ENCODE results near the gene NTHL1. TPM values are rescaled to one million over a fixed set of nuclear protein-coding genes. Genes with fewer than 3 reads are reported as not detected.

NTHL1 gene
- total and polyA plus RNA-seq, 9 of the 15 experiments (the other 6 are each of a cell fraction or from before 2014, with no cell fraction given): 1.1 to 58.8 (median 17.6) TPM

- no peak for TF ChIP-seq VEZF1 (CRISPR knock-in tag; IDR thresholded peaks at IDR 0.05)
- 0 out of 4 replicates have a peak, but pooled peaks of 1 of the 2 experiments have one; percentile 68 for TF ChIP-seq SIN3A (IDR thresholded peaks at IDR 0.05; ENCODE audit: borderline replicate concordance in 2 of 2, control insufficient read depth in 1 of 2, low read depth in 2 of 2, low read length in 2 of 2)
- TF ChIP-seq, protein P1, sequence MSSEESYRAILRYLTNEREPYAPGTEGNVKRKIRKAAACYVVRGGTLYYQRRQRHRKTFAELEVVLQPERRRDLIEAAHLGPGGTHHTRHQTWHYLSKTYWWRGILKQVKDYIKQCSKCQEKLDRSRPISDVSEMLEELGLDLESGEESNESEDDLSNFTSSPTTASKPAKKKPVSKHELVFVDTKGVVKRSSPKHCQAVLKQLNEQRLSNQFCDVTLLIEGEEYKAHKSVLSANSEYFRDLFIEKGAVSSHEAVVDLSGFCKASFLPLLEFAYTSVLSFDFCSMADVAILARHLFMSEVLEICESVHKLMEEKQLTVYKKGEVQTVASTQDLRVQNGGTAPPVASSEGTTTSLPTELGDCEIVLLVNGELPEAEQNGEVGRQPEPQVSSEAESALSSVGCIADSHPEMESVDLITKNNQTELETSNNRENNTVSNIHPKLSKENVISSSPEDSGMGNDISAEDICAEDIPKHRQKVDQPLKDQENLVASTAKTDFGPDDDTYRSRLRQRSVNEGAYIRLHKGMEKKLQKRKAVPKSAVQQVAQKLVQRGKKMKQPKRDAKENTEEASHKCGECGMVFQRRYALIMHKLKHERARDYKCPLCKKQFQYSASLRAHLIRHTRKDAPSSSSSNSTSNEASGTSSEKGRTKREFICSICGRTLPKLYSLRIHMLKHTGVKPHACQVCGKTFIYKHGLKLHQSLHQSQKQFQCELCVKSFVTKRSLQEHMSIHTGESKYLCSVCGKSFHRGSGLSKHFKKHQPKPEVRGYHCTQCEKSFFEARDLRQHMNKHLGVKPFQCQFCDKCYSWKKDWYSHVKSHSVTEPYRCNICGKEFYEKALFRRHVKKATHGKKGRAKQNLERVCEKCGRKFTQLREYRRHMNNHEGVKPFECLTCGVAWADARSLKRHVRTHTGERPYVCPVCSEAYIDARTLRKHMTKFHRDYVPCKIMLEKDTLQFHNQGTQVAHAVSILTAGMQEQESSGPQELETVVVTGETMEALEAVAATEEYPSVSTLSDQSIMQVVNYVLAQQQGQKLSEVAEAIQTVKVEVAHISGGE (CRISPR knock-in tag; IDR thresholded peaks at IDR 0.05): peak in 1 of 3 experiments; percentile 27; a peak in 1 of 6 replicates
- TF ChIP-seq GABPA (tag; conservative IDR thresholded peaks at IDR 0.05; ENCODE audit: low read depth): no peak
- TF ChIP-seq ZC3H8 (IDR thresholded peaks at IDR 0.05): no peak
These were observed 38.4 kb downstream of the NTHL1 start (continued) for GRCh38 chr16:2009164-2009711.

Data from K562 (cell line).